ACHN (cell line): ENCODE measurements around the gene SH3RF3.
A peak's percentile ranks its signal among the peaks of the same experiment; 100 is the strongest.

ENCODE experiments used
- DNase-seq: peaks from one replicate; pipeline ENCODE4 v3.0.0-alpha.2; 2015
- in situ Hi-C: cut with HindIII; loops from 2 replicates; pipeline ENCODE4 v1.10.0; 2017; ENCODE audit warnings: low sequenced_read_pairs, low pct_ligation_motif_present, low pct_unique_long_range_greater_than_20kb

SH3RF3 gene

GRCh38 chr2:109279243-109279860 lies 150.3 kb downstream of the SH3RF3 start:
- in situ Hi-C loops = no loop called here
- peak; percentile 24 for DNase-seq

DNA sequence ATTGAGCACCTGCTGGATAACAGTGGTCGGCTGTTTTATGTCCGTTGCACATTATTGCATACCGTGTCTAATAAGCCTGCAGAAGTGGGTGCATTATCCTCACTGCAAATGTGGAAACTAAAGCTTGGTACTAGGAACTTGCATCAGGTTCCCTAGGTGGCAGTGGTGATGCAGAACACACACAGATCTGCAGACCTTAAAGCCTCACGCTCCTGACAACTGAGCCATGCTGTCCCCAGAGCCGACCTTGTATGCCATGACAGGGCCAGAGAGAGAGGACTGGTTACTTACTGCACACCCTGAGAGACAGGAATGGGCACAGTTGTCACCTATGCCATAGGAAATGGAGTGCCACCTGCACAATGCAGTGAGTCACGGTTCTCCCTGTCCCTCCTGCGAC lies 151.8 kb downstream of the SH3RF3 start:
- in situ Hi-C loops = no loop called here
- no peak for DNase-seq

GRCh38 chr2:109282360-109282759 lies 153.4 kb downstream of the SH3RF3 start:
- no peak for DNase-seq
- in situ Hi-C loops = no loop called here

- no peak for DNase-seq
- in situ Hi-C loops = no loop called here
Observed at GRCh38 chr2:109282865-109283264, 153.9 kb downstream of the SH3RF3 start.

DNA sequence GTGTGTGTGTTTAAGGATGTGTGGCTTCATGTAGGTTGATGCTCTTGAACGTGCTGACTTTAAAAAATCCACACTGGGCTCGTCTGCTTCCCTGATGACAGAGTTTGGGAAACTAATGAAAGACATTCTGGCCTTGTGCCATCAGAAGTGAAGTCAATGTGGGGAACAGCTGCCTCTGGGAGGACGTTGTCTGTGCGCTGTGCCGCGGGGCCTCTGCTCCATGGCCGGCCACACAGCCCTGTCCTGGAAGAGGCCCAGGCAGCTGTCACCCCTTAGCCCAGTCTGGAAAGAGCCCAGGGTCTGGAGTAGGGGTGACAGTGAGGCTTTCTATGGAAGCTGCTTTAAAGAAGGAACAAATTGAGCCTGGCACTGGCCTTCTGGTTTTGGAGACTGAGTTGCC lies 155.8 kb downstream of the SH3RF3 start:
- in situ Hi-C loops = no loop called here
- no peak for DNase-seq

DNA sequence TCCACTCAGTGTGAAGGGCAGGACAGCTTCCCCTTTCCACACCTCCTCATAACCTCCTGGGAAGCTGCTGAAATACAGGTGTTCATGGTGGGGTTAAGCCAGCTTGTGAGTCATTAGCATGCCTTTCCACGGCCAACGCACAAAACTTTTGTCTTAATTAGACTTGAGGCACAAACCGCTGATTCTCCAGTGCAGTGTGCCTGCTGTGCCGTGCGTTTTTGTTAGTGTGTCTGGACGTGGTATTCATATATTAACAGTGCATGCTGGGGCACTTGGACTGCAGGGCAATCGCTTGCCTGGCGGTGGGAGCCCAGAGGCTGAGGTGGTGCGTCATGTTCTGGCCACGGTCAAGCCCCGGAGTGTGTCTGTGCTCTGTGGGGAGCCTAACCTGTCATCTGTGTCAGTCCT lies 156.2 kb downstream of the SH3RF3 start:
- in situ Hi-C loops = no loop called here
- no peak for DNase-seq

- DNase-seq = no peak
- in situ Hi-C loops = no loop called here
Observed at GRCh38 chr2:109287413-109287812, 158.4 kb downstream of the SH3RF3 start.

- DNase-seq = no peak
- in situ Hi-C loops = no loop called here
Observed at GRCh38 chr2:109287838-109288237, 158.8 kb downstream of the SH3RF3 start.

DNA sequence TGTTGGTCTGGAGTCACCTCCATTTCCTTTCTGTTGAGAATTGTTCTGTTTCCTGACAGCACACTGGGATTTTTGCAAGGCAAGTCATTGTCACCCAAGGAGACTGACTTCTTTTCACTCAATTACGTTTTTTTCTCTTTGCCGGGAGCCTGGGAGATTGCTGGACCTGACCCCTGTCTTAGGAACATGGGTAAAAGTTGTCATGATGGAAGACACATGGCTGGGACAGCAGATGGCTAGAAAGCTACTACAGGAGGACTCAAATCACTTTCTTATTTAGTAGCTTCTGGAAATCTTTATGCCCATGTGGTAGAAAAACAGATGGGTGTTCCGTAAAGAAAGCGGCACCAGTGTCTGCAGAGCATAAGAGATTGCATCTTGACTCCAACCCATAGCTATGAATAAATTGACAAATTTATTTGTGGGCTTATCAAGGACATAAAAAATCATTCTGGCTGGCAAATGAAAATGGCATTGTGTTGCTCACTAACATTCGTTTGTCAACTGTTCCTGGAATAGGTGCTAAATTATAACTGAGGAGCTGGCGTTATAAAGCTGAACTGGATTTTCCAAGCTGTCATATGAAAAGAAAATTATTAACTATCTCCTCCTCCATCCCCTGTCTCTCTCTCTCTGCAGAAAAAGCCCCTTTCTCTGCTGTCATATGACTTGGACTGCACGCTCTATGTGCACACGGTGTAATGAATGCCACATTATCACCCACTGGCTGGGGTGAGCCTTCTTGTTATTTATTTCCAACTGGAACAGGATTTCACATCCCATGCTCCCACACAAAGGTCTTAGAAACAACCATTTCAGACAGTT lies 159.8 kb downstream of the SH3RF3 start:
- in situ Hi-C loops = no loop called here

GRCh38 chr2:109289504-109290222 lies 160.7 kb downstream of the SH3RF3 start:
- in situ Hi-C loops = no loop called here

More for the DNA sequence above, 159.8 kb downstream of the SH3RF3 start:
- DNase-seq = no peak

DNA sequence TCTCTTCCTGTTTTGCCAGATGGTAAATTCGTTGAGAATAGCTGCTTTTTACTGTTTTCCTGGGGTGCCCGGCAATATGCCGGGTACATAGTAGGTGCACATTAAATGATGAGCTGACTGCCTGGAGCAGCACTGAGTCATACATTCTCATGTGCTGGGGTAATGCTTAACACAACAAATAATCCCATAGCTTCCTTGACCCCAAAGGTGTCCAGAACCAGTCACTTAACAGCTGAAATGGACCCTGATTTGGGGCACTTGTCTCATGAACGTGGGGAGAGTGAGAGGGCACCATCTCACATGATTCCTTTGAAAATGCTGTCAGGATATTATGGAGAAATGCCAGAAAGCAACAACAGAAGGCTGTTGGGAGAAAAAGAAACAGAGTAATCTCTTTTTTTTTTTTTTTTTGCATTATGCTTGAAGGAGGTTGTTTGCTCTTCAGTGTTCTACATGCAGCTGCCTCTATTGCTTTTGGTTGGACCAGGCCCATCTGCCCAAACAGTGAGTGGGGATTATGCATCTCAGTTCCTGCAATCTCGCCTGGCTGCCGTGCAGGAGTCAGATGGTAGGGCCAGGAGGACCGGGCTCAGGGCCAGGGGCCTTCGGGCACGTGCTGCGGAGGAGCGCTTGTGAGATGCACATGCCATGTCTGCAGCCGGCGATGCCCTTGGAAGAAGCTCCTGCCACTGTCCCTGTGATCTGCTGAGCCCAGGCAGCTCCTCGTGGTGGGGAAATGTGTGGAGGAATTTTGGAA lies 162.1 kb downstream of the SH3RF3 start:
- in situ Hi-C loops = no loop called here
- no peak for DNase-seq

More at GRCh38 chr2:109289504-109290222, 160.7 kb downstream of the SH3RF3 start:
- no peak for DNase-seq

DNA sequence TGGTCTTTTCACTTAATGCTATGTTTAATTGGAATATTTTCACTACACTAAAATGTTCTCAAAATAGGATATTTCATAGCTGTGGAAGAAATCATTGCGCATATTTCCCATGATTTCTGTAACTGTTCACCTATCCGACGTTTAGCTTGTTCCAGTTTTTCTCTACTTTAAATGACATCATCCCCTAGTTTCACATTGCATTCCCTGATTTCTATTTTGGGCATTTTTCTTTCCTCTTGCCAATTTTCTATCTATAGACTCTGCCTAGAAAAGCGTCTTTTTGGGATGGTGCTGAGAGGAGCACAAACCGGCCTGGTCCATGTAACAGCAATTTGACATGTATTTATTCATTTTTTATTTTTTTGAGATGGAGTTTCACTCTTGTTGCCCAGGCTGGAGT lies 163.4 kb downstream of the SH3RF3 start:
- in situ Hi-C loops = no loop called here
- DNase-seq = no peak

DNA sequence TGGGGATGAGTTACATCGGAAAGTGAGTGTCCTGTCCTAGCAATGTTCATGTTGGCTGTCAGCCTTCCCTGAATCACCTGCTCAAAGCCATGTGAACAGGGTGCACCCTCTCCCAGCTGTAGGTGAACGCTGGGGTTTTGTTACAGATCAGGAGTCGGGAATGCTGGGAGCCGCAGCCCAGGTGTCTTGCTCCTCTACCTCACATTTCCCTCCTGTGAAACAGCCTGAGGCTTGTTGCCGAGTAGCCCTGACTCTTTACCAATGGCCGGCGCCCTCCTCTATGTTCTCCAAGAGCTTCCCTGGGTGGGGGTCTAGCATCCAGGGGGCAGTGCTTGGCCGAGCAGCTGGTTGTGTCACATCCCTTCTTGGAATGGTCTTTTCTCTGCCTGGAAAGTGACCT lies 164.7 kb downstream of the SH3RF3 start:
- in situ Hi-C loops = no loop called here

GRCh38 chr2:109294523-109294922 lies 165.5 kb downstream of the SH3RF3 start:
- no peak for DNase-seq
- in situ Hi-C loops = no loop called here

More for the DNA sequence above, 164.7 kb downstream of the SH3RF3 start:
- no peak for DNase-seq

GRCh38 chr2:109295070-109295780 lies 166.2 kb downstream of the SH3RF3 start:
- in situ Hi-C loops = no loop called here
- no peak for DNase-seq

DNA sequence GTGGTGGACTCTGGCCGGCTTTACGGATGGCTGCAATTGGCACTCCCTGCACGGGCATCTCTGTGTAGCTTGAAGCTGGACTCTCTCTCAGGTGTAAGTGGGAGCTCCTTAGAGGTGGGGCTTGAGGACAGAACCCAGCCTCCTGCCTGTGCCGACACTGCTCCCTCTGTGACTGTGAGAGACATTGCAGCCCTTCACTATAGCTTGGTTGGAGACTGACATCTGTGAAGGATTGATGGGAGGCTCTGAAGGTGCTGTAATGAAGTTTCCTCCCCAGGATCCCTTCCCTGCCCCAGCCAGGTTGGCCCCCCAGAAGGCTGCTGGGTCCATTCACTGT lies 166.7 kb downstream of the SH3RF3 start:
- in situ Hi-C loops = no loop called here
- no peak for DNase-seq

GRCh38 chr2:109297566-109298490 lies 168.8 kb downstream of the SH3RF3 start:
- in situ Hi-C loops = no loop called here

More at GRCh38 chr2:109297566-109298490, 168.8 kb downstream of the SH3RF3 start:
- DNase-seq = no peak
